ENCODE data around the gene CRLF2. TPM values are rescaled to one million over a fixed set of nuclear protein-coding genes. Genes with fewer than 3 reads are reported as not detected.

CRLF2 gene
- total RNA-seq, 2 experiments from 2014 or later, result 0.80 to 3.3 TPM

DNA sequence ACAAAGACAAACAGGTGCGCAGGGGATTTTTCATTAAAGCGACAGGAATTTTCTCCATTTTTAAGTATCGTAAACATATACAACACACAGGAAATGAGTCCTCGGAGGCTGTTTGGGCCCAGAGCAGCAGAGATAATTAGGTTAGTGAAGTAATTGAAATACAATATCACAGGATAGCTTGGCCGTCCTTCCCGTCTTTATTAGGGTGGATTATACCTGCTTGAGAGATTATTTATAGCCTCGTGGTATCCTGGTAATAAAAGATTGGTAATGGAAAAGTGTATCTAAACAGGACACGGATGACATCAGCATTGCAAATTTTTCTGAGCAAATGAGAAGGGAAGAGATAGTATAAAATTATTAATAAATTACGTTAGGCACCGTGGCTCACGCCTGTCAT, 68.2 kb downstream of the CRLF2 start:
- POLR2A ChIA-PET, result no interaction called here
- intact Hi-C loops (cut with micrococcal nuclease; ENCODE audit: unreplicated experiment), result no loop called here
- no peak overlapping the region for H3K4me3 ChIP-seq (ENCODE audit: low read depth, low read length, poor library complexity, severe bottlenecking)

More for the DNA sequence above, 68.2 kb downstream of the CRLF2 start:
- Histone ChIP-seq H2AFZ (ENCODE audit: low read length) (no peak overlapping the region), H3K36me3 (ENCODE audit: insufficient read depth, low read length) (no peaks in the 10 kb centered on the region), H3K79me2 (ENCODE audit: insufficient read depth, low read depth, low read length) (no peaks in the 10 kb centered on the region), H3K4me1 (ENCODE audit: insufficient read depth, low read length, poor library complexity, severe bottlenecking) (no peaks in the 10 kb centered on the region), H3K4me2 (ENCODE audit: low read length) (no peak overlapping the region), H4K20me1 (ENCODE audit: insufficient read depth, low read length) (no peaks in the 10 kb centered on the region), H3K9me3 (ENCODE audit: low read length) (no peaks in the 10 kb centered on the region), H3K9me2 (ENCODE audit: insufficient read depth, low read length) (no peaks in the 10 kb centered on the region), H3K27ac (ENCODE audit: low read depth, low read length, poor library complexity, severe bottlenecking) (no peak overlapping the region)
- DNase-seq (ENCODE audit: low spot score), result no peak
- CTCF ChIA-PET (ENCODE audit: unreplicated experiment), result no interaction called here
- TF ChIP-seq, protein P1, sequence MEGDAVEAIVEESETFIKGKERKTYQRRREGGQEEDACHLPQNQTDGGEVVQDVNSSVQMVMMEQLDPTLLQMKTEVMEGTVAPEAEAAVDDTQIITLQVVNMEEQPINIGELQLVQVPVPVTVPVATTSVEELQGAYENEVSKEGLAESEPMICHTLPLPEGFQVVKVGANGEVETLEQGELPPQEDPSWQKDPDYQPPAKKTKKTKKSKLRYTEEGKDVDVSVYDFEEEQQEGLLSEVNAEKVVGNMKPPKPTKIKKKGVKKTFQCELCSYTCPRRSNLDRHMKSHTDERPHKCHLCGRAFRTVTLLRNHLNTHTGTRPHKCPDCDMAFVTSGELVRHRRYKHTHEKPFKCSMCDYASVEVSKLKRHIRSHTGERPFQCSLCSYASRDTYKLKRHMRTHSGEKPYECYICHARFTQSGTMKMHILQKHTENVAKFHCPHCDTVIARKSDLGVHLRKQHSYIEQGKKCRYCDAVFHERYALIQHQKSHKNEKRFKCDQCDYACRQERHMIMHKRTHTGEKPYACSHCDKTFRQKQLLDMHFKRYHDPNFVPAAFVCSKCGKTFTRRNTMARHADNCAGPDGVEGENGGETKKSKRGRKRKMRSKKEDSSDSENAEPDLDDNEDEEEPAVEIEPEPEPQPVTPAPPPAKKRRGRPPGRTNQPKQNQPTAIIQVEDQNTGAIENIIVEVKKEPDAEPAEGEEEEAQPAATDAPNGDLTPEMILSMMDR (conservative IDR thresholded peaks at IDR 0.05; ENCODE audit: low read length), result no peak
- TF ChIP-seq EZH2phosphoT487 (IDR thresholded peaks at IDR 0.05; ENCODE audit: borderline replicate concordance, low read depth, low read length), result no peak
- BruUV-seq (replicated peaks), result no TSS peak

Other genes starting within 250 kb of the CRLF2 start
- not detected in 2 replicates for gene CSF2RA, start 56.2 kb upstream of the CRLF2 start, total RNA-seq (2014; rRNA removed; shearing (Covaris generic))
- gene CSF2RA, start 56.2 kb upstream of the CRLF2 start, total RNA-seq (2022), result not detected in 2 replicates
- not detected in 2 replicates for gene IL3RA, start 124.1 kb upstream of the CRLF2 start, total RNA-seq (2014; rRNA removed; shearing (Covaris generic))
- gene IL3RA, start 124.1 kb upstream of the CRLF2 start, total RNA-seq (2022), result not detected in 2 replicates
- 196 and 211 TPM in 2 replicates for gene SLC25A6, start 179.5 kb upstream of the CRLF2 start, total RNA-seq (2014; rRNA removed; shearing (Covaris generic))
- 444 and 492 TPM in 2 replicates for gene SLC25A6, start 179.5 kb upstream of the CRLF2 start, total RNA-seq (2022)
- 17.2 and 17.6 TPM in 2 replicates for gene ASMTL, start 240.3 kb upstream of the CRLF2 start, total RNA-seq (2014; rRNA removed; shearing (Covaris generic))
- gene ASMTL, start 240.3 kb upstream of the CRLF2 start, total RNA-seq (2022), result 32.8 and 37.0 TPM in 2 replicates

Data from OCI-LY7 (cell line).